H9 (cell line): ENCODE results near the gene ARID3A. TPM values are rescaled to one million over a fixed set of nuclear protein-coding genes. Genes with fewer than 3 reads are reported as not detected.

Source experiments
- DNase-seq: peaks from one replicate; pipeline ENCODE4 v3.0.0-alpha.2; 2017
- H2AFZ ChIP-seq: one replicate; pipeline ENCODE4 v1.6.1; 2013; ENCODE audit warnings: mild to moderate bottlenecking, low read length, control low read depth, moderate library complexity
- H2AK5ac ChIP-seq: 2 replicates; pipeline ENCODE4 v1.6.1; 2013; ENCODE audit warnings: low read length, control low read depth, mixed read lengths; ENCODE audit not compliant: insufficient read length
- H2BK120ac ChIP-seq: one replicate; pipeline ENCODE4 v1.6.1; 2013; ENCODE audit warnings: low read depth, mild to moderate bottlenecking, low read length, control low read depth, inconsistent platforms; ENCODE audit not compliant: poor library complexity, severe bottlenecking
- H2BK12ac ChIP-seq: 2 replicates; pipeline ENCODE4 v1.6.1; 2013; ENCODE audit warnings: low read length, control low read depth, mixed read lengths, low read depth; ENCODE audit not compliant: insufficient read length
- H2BK15ac ChIP-seq: 2 replicates; pipeline ENCODE4 v1.6.1; 2013; ENCODE audit warnings: low read depth, low read length, control low read depth
- H2BK20ac ChIP-seq: one replicate; pipeline ENCODE4 v1.6.1; 2013; ENCODE audit warnings: low read depth, mild to moderate bottlenecking, low read length, control low read depth, inconsistent platforms; ENCODE audit not compliant: poor library complexity, severe bottlenecking
- H2BK5ac ChIP-seq: 2 replicates; pipeline ENCODE4 v1.6.1; 2013; ENCODE audit warnings: low read length, control low read depth, mixed read lengths; ENCODE audit not compliant: insufficient read length
- H3K14ac ChIP-seq: 2 replicates; pipeline ENCODE4 v1.6.1; 2013; ENCODE audit warnings: low read length, control low read depth; ENCODE audit not compliant: insufficient read depth
- H3K18ac ChIP-seq: 2 replicates; pipeline ENCODE4 v1.6.1; 2013; ENCODE audit warnings: low read depth, mild to moderate bottlenecking, mixed read lengths, low read length, control low read depth; ENCODE audit not compliant: insufficient read length
- H3K23ac ChIP-seq: 2 replicates; pipeline ENCODE4 v1.6.1; 2013; ENCODE audit warnings: low read length, control low read depth, mixed read lengths, low read depth; ENCODE audit not compliant: insufficient read length
- H3K23me2 ChIP-seq: 2 replicates; pipeline ENCODE4 v1.6.1; 2013; ENCODE audit warnings: low read depth, mild to moderate bottlenecking, mixed read lengths, low read length, control low read depth; ENCODE audit not compliant: insufficient read length, poor library complexity, severe bottlenecking
- H3K27ac ChIP-seq: 2 replicates; pipeline ENCODE4 v1.5.1; 2013; ENCODE audit warnings: low read length, control low read depth, mixed read lengths, low read depth; ENCODE audit not compliant: insufficient read length
- H3K27me3 ChIP-seq: 2 replicates; pipeline ENCODE4 v1.6.1; 2013; ENCODE audit warnings: low read length, control low read depth, inconsistent platforms; ENCODE audit not compliant: insufficient read depth
- H3K4ac ChIP-seq: 2 replicates; pipeline ENCODE4 v1.6.1; 2013; ENCODE audit warnings: low read depth, mild to moderate bottlenecking, control low read depth, inconsistent platforms, low read length, moderate library complexity
- H3K4me1 ChIP-seq: 2 replicates; pipeline ENCODE4 v1.6.1; 2013; ENCODE audit warnings: low read length, control low read depth, inconsistent platforms; ENCODE audit not compliant: insufficient read depth
- H3K4me2 ChIP-seq: 2 replicates; pipeline ENCODE4 v1.6.1; 2013; ENCODE audit warnings: low read length, control low read depth, mixed read lengths; ENCODE audit not compliant: insufficient read length, insufficient read depth
- H3K56ac ChIP-seq: 2 replicates; pipeline ENCODE4 v1.6.1; 2013; ENCODE audit warnings: low read depth, mild to moderate bottlenecking, mixed read lengths, low read length, control low read depth; ENCODE audit not compliant: insufficient read length
- H3K79me1 ChIP-seq: 2 replicates; pipeline ENCODE4 v1.6.1; 2013; ENCODE audit warnings: low read depth, mild to moderate bottlenecking, moderate library complexity, low read length, control low read depth, inconsistent platforms; ENCODE audit not compliant: insufficient read depth, poor library complexity, severe bottlenecking
- H3K79me2 ChIP-seq: 2 replicates; pipeline ENCODE4 v1.6.1; 2013; ENCODE audit warnings: low read length, control low read depth, inconsistent platforms; ENCODE audit not compliant: insufficient read depth
- H3K9ac ChIP-seq: 2 replicates; pipeline ENCODE4 v1.6.1; 2013; ENCODE audit warnings: low read length, control low read depth, mixed read lengths; ENCODE audit not compliant: insufficient read length; ENCODE audit errors: extremely low read depth
- H3K9me3 ChIP-seq: one replicate; pipeline ENCODE4 v1.6.1; 2013; ENCODE audit warnings: low read depth, low read length, inconsistent platforms; ENCODE audit not compliant: control insufficient read depth
- H3T11ph ChIP-seq: one replicate; pipeline ENCODE4 v1.6.1; 2013; ENCODE audit warnings: mild to moderate bottlenecking, low read length, control low read depth, inconsistent platforms
- H4K20me1 ChIP-seq: one replicate; pipeline ENCODE4 v1.6.1; 2013; ENCODE audit not compliant: control insufficient read depth, insufficient read length, insufficient read depth
- H4K5ac ChIP-seq: 2 replicates; pipeline ENCODE4 v1.6.1; 2013; ENCODE audit warnings: low read depth, mild to moderate bottlenecking, mixed read lengths, low read length, control low read depth; ENCODE audit not compliant: insufficient read length
- H4K8ac ChIP-seq: replicated peaks from 2 replicates; pipeline ENCODE4 v1.6.1; 2013; ENCODE audit warnings: low read length, control low read depth, mixed read lengths, low read depth; ENCODE audit not compliant: insufficient read length
- H4K91ac ChIP-seq: 2 replicates; pipeline ENCODE4 v1.6.1; 2013; ENCODE audit warnings: low read depth, mild to moderate bottlenecking, moderate library complexity, mixed read lengths, low read length, control low read depth; ENCODE audit not compliant: insufficient read length
- H3K27ac Mint-ChIP-seq, 3 experiments: 2 replicates in 2 of 3; 3 replicates in 1 of 3; pipeline ENCODE4 v1.8.0; 2020 to 2021; ENCODE audit warnings: mixed read lengths in 3 of 3, mild to moderate bottlenecking in 1 of 3, moderate library complexity in 1 of 3
- H3K27me3 Mint-ChIP-seq: 2 replicates; pipeline ENCODE4 v1.8.0; 2021; ENCODE audit warnings: low read depth, mild to moderate bottlenecking, moderate library complexity, mixed read lengths
- H3K36me3 Mint-ChIP-seq, 3 experiments: 2 replicates in 2 of 3; 3 replicates in 1 of 3; pipeline ENCODE4 v1.8.0; 2020 to 2021; ENCODE audit warnings: low read depth in 3 of 3, mixed read lengths in 3 of 3; ENCODE audit not compliant: insufficient read depth in 1 of 3
- H3K4me1 Mint-ChIP-seq, 2 experiments: 2 replicates each; pipeline ENCODE4 v1.8.0; 2020; ENCODE audit warnings: mixed read lengths in 2 of 2
- H3K4me3 Mint-ChIP-seq, 2 experiments: 2 replicates in 1 of 2; 3 replicates in 1 of 2; pipeline ENCODE4 v1.8.0; 2020 to 2021; ENCODE audit warnings: mild to moderate bottlenecking in 2 of 2, mixed read lengths in 2 of 2, moderate library complexity in 1 of 2
- H3K9me3 Mint-ChIP-seq, 2 experiments: 2 replicates in 1 of 2; 3 replicates in 1 of 2; pipeline ENCODE4 v1.8.0; 2020; ENCODE audit warnings: mild to moderate bottlenecking in 2 of 2, mixed read lengths in 2 of 2, moderate library complexity in 1 of 2
- WGBS: extraction: QIAGEN DNeasy Blood & Tissue Kit; methylation state at CpG from one replicate; pipeline ENCODE4 v1.1.7; 2013; ENCODE audit warnings: missing lambda C conversion rate, low lambda C conversion rate, mixed read lengths; ENCODE audit not compliant: insufficient read length; ENCODE audit errors: extremely low coverage; 5-methylcytosine and 5-hydroxymethylcytosine counted together
- total RNA-seq: library from RNA; stranded (reverse); gene quantifications from 2 replicates; pipeline ENCODE4 v1.2.1, GENCODE V29; 2021
- TF ChIP-seq, protein P1 (sequence below): fragments of 200-600 bp; sonication (generic); conservative IDR thresholded peaks from 3 replicates; pipeline ENCODE4 v1.8.0; 2021; ENCODE audit warnings: antibody characterized with exemption, mild to moderate bottlenecking

The ARID3A gene
- total RNA-seq, 1 experiment from 2014 or later = 98.3 TPM

GRCh38 chr19:906480-906879 is 19.4 kb upstream of the ARID3A start:
- Histone ChIP-seq H2BK5ac (no peak overlapping the region), H4K8ac (no peak overlapping the region), H4K91ac (no peak overlapping the region), H2BK12ac (no peak overlapping the region), H3K23me2 (no peaks in the 10 kb centered on the region), H2BK120ac (no peak overlapping the region), H3K4me2 (no peak overlapping the region), H3K18ac (no peak overlapping the region), H2BK15ac (no peak overlapping the region), H3K4ac (no peak overlapping the region), H2AK5ac (no peak overlapping the region), H3K79me1 (peaks cover 16% of the 10 kb centered on the region), H2AFZ (no peak overlapping the region), H3K14ac (no peak overlapping the region), H4K20me1 (no peaks in the 10 kb centered on the region), H3T11ph (no peak overlapping the region), H3K79me2 (peaks cover 10% of the 10 kb centered on the region; the same call in 1 of the 2 replicates), H3K23ac (no peak overlapping the region), H3K27me3 (no peaks in the 10 kb centered on the region), H3K56ac (no peak overlapping the region), H3K9ac (no peak overlapping the region), H2BK20ac (no peak overlapping the region), H3K4me1 (no peaks in the 10 kb centered on the region), H3K9me3 (no peaks in the 10 kb centered on the region), H3K27ac (no peak overlapping the region), H4K5ac (no peak overlapping the region)
- no peaks in the 10 kb centered on the region; the same call in 1 of the 2 replicates for H3K27me3 Mint-ChIP-seq
- H3K4me1 Mint-ChIP-seq = peaks cover 0 to 26% of the 10 kb centered on the region in 2 experiments; a peak in 2 of 4 replicates
- WGBS = no CpG with 5 or more reads among the region's 7 CpGs
- no peak overlapping the region for H3K4me3 Mint-ChIP-seq
- DNase-seq = no peak
- H3K9me3 Mint-ChIP-seq = no peaks in the 10 kb centered on the region
- no peak overlapping the region for H3K27ac Mint-ChIP-seq
- H3K36me3 Mint-ChIP-seq = peaks cover 0 to 18% (median 12%) of the 10 kb centered on the region in 3 experiments; a peak in 5 of 7 replicates
- TF ChIP-seq, protein P1, sequence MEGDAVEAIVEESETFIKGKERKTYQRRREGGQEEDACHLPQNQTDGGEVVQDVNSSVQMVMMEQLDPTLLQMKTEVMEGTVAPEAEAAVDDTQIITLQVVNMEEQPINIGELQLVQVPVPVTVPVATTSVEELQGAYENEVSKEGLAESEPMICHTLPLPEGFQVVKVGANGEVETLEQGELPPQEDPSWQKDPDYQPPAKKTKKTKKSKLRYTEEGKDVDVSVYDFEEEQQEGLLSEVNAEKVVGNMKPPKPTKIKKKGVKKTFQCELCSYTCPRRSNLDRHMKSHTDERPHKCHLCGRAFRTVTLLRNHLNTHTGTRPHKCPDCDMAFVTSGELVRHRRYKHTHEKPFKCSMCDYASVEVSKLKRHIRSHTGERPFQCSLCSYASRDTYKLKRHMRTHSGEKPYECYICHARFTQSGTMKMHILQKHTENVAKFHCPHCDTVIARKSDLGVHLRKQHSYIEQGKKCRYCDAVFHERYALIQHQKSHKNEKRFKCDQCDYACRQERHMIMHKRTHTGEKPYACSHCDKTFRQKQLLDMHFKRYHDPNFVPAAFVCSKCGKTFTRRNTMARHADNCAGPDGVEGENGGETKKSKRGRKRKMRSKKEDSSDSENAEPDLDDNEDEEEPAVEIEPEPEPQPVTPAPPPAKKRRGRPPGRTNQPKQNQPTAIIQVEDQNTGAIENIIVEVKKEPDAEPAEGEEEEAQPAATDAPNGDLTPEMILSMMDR = no peak
